H7 (cell line): ENCODE results near the gene RAP2B. TPM values are rescaled to one million over a fixed set of nuclear protein-coding genes. Genes with fewer than 3 reads are reported as not detected.
"Not testable (repeated sequence)": the region's sequence is repeated elsewhere in the genome, so short reads cannot be mapped to it uniquely, and the experiment has no call there.

Experiments used
- DNase-seq: peaks from one replicate; pipeline ENCODE4 v3.0.0; 2012
- H3K27me3 ChIP-seq: 2 replicates; pipeline ENCODE4 v1.6.0; 2011; ENCODE audit warnings: mild to moderate bottlenecking, low read length; ENCODE audit not compliant: control insufficient read depth, insufficient read depth
- H3K36me3 ChIP-seq: replicated peaks from 2 replicates; pipeline ENCODE4 v1.5.1; 2011; ENCODE audit warnings: low read length; ENCODE audit not compliant: control insufficient read depth, insufficient read depth
- H3K4me3 ChIP-seq: 2 replicates; pipeline ENCODE4 v1.5.1; 2011; ENCODE audit warnings: low read depth, mild to moderate bottlenecking, control low read depth, low read length, moderate library complexity; ENCODE audit not compliant: insufficient read depth
- total RNA-seq: library from RNA; depleted of rRNA; stranded (reverse); fragments of >200 nt; shearing (Covaris generic); gene quantifications from 2 replicates; pipeline ENCODE4 v1.2.3, GENCODE V29; 2014

The RAP2B gene
- total RNA-seq, 1 experiment from 2014 or later: 13.7 TPM

DNA sequence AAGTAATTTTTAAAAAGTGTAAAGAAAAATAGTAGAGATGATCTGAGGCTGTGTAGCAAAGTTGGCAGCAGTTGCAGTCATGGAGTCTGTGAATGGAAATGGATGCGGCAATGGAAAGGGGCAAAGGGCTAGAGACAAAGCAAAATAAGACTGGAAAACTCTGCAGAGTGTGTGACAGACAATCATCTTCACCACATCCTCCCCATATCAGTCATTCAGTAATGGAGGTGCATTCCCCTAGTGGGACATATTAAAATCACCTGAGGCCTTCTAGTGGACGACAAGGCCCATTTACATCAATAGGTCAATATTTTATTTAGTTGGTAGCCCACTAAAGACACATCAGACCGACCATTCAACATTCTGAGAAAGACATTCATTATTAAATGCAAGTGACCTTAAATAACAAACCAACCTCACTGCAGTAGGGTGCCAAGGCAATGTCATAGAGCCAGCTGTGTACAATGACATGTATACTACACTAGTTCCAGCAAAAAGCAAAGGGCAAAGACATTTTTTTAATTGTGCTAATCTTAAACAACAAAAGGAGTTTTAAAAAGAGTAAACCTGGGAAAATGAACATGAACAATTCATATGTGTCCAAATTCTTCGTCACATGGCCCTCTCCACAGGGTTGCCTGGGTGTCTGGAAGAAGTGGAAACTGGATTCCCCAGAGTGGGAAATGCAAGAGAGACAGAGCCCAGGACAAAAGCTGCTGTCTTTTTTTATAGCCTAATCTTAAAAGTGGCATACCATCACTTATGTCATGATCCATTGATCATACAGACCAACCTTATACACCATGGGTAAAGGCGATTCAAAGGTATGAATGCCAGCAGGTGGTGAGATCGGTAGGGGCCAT, 15.6 kb upstream of the RAP2B start:
- Histone ChIP-seq H3K4me3 (no peak overlapping the region), H3K27me3 (no peaks in the 10 kb centered on the region), H3K36me3 (no peaks in the 10 kb centered on the region)
- DNase-seq: no peak

DNA sequence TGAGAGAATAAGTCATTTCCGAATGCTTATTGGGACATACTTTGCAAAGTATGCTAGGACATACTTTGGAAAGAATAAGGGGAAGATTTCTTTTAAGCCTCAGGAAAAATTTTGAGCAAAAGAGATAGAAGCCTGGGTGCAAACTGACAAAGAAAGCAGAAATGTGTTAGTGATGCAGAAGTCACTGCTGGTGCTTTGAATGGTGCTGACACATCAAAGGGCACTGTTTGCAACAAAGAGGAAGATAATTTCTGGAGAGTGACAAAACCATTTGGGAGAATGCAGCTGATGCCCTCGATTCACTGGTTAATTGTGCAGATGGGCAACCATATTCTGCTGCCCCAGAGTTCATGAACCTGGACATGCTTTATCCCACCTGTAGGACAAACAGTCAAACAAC, 11.0 kb upstream of the RAP2B start:
- DNase-seq: no peak
- H3K4me3 ChIP-seq: no peak overlapping the region
- no peaks in the 10 kb centered on the region for H3K27me3 ChIP-seq
- no peaks in the 10 kb centered on the region for H3K36me3 ChIP-seq

DNA sequence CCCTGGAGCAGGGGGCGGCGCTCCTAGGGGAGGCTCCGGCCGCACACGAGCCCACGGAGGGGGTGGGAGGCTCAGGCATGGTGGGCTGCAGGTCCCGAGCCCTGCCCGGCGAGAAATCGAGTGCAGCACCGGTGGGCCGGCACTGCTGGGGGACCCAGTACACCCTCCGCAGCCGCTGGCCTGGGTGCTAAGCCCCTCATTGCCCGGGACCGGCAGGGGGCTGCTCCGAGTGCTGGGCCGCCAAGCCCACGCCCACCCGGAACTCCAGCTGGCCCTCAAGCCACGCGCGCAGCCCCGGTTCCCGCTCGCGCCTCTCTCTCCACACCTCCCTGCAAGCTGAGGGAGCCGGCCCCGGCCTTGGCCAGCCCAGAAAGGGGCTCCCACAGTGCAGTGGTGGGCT, 6.2 kb upstream of the RAP2B start:
- H3K36me3 ChIP-seq, H3K27me3 ChIP-seq, H3K4me3 ChIP-seq: not testable (repeated sequence)

DNA sequence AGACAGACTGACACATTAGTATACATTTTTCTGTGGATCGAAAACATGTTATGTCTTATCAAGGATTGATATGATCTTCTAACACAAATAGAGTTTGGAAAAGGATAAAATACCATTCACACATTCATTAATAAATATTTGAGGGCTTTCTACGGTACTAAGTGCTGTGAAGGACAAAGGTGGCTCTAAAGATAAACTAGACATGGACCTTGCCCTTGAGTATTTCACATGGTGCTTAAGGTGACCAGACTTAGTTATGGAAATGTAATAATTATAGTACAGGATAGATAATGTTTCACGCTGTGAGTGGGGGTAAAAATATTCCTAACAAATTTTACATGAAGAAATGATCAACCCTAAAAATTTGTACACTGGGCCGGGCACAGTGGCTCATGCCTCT, 3.8 kb upstream of the RAP2B start:
- Histone ChIP-seq H3K36me3 (no peaks in the 10 kb centered on the region), H3K4me3 (no peak overlapping the region), H3K27me3 (peaks cover 11% of the 10 kb centered on the region)
- no peak for DNase-seq

More for the DNA sequence above, 6.2 kb upstream of the RAP2B start:
- not testable (repeated sequence) for DNase-seq

DNA sequence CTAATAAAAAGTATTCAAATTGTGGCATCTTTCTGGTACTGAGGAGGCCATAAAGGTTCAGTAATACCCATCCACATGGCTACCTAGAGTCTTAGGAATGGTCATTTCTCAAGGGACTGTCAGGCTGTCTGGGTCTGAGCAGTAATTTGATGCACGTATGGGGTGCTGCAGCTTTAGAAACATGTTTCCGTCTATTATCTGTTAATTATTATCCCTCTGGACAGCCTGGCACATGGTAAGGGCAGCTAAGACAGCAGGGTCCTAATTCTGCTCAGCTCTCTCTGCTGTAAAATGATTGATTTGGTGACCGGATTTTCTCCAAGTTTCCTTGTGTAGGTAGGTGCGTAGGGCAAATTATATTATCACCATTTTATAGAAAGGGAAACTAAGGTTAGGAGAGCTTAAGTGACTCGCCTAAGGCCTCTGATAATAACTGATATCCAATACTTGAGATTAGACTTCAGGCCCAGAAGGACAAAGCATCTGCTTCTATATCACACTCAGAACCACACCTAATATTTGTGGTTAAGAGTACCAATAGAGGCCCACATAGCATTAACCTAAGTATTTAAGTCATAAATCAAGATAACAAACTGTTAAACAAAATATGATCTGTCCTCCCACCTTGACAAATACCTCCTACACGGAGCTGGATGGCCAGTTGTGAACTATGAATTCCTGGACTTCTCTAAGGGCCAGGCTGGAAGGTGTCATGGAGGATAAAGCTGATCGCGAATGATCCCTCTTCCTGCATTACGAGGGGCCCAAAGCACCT, 2.9 kb upstream of the RAP2B start:
- H3K4me3 ChIP-seq: no peak overlapping the region
- no peaks in the 10 kb centered on the region for H3K36me3 ChIP-seq
- no peak for DNase-seq
- peaks cover 11% of the 10 kb centered on the region for H3K27me3 ChIP-seq

DNA sequence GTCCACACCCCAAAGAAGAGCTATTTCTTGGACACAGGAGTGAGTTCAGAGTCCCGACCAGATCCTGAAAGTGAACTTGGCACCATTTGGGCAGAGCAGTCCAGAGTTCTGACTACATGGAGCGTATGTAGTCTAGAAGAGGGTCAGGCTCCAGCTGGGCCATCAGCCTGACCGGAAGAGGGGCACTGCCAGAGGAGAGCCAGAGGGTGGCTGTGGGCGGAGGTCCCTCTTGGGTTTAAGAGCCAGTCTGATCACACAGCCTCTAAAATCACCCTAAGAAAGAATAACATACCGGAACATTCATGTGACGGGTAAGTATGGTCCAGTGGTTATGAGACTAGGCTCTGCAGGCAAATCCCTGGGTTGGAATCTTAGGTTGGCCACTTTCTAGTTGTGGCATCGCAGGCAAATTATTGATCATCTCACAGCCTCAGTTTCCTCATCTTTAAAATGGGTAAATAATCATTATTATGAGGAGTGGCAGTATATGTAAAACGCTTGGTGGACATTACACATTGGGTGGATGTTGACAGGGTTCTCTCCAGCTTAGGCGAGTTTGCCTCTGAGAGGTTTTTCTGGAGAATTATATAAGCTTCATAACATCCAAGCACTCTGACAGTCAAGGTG, 2.1 kb upstream of the RAP2B start:
- DNase-seq: no peak
- H3K36me3 ChIP-seq: no peaks in the 10 kb centered on the region
- peaks cover 11% of the 10 kb centered on the region for H3K27me3 ChIP-seq
- peak overlapping the region; percentile 68 for H3K4me3 ChIP-seq

DNA sequence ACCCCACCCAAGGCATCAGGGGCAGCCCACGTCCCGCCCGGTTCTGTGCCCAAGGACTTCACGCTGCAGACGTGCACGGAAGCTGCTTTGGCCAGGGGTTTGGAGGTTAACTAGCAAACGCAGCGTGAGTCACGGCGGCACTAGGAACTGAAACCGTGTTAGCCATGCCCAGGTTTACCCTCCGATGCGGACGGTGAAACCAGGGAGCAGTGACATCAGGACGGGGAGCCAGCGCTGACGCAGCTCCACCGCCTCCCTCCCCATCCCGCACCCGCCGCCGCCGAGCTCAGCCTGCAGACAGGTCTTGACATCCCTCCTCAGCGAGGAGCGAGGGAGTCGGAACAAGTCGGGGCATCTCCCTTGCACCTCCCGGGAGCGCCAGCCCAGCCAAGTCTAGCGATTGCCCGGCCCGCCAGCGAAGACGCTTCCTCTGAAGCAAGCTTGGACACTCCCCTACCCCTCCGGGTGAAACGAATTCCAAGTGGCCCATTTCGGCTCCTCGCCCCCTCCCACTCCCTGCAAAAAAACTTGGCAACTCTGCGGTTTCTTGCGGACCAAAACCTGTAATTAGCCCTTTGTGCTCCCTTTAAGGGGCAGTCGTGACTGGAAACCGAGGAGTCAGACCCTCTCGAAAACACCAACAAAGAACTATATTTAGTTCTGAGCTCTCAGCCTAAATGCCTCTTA, 1.4 kb upstream of the RAP2B start:
- peak; percentile 82 for DNase-seq

DNA sequence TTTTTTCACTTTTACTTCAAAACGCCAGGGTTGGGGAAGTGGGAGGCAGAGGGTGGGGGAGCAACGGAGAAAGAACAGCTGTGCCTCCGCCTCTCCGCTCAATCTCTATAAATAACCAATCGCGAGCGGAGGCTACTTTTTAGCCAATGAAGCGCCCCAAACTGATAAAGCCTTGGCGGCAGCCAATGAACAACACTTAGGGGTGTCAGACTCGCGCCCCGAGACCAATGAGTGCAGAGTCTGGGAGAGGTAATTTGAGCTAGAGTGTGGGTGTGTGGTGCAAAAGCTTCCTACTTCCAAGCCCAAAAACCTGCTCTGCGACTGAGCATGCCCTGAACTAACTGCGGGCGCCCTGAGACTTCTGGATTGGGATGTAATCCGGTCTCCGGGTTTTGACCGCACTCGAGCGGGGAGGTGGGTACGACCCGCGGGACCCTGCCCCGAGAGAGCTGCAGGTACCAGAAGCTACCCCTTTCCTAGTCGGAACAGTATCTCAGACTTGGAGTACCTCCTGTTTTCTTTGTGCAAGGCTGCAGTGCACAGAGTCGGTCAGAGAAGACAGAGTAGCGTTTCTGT, 800 bp upstream of the RAP2B start:
- peak; percentile 90 for DNase-seq
- H3K36me3 ChIP-seq: no peaks in the 10 kb centered on the region
- H3K4me3 ChIP-seq: peak overlapping the region; percentile 85
- peaks cover 11% of the 10 kb centered on the region for H3K27me3 ChIP-seq

More for the DNA sequence above, 1.4 kb upstream of the RAP2B start:
- Histone ChIP-seq H3K4me3 (peak overlapping the region; percentile 68), H3K36me3 (no peaks in the 10 kb centered on the region), H3K27me3 (peaks cover 11% of the 10 kb centered on the region)

DNA sequence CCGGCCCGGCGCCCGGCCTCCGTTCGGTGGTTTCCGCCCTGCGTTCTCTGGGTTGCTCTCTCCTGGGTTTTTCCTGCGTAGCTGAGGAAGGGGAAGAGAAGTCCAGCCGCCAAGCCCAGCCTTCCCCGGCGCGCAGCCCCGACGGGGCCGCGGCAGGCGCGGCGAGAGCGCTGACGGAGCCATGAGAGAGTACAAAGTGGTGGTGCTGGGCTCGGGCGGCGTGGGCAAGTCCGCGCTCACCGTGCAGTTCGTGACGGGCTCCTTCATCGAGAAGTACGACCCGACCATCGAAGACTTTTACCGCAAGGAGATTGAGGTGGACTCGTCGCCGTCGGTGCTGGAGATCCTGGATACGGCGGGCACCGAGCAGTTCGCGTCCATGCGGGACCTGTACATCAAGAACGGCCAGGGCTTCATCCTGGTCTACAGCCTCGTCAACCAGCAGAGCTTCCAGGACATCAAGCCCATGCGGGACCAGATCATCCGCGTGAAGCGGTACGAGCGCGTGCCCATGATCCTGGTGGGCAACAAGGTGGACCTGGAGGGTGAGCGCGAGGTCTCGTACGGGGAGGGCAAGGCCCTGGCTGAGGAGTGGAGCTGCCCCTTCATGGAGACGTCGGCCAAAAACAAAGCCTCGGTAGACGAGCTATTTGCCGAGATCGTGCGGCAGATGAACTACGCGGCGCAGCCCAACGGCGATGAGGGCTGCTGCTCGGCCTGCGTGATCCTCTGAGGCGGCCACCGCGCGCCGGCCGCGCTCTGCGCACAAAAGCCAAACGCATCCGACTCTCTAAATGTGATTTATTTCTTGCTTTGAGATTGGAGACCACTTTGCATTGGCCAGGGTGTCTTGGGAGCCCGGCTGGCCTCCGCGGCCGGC, 727 bp downstream of the RAP2B start:
- DNase-seq: peak; percentile 57
- Histone ChIP-seq H3K4me3 (peak overlapping the region; percentile 85), H3K36me3 (no peaks in the 10 kb centered on the region), H3K27me3 (peaks cover 11% of the 10 kb centered on the region)

DNA sequence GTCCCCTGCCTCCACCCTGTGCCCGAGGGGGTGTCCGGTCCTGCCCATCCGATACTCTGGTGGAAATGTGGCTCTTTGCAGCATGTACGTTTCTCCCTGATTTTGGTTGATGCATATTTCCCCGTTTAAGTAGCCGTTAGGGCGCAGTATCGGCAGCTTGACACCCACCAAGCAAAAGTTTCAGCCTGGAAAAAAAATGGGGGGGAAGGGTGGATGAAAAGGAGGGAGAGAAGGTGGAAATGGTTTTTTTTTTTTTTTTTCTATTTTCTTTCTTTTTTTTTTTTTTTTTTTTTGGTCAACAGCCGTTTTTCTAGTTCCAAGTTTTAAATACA, 1.3 kb downstream of the RAP2B start:
- DNase-seq: no peak
- peaks cover 11% of the 10 kb centered on the region for H3K27me3 ChIP-seq
- peak overlapping the region; percentile 85 for H3K4me3 ChIP-seq
- no peaks in the 10 kb centered on the region for H3K36me3 ChIP-seq

DNA sequence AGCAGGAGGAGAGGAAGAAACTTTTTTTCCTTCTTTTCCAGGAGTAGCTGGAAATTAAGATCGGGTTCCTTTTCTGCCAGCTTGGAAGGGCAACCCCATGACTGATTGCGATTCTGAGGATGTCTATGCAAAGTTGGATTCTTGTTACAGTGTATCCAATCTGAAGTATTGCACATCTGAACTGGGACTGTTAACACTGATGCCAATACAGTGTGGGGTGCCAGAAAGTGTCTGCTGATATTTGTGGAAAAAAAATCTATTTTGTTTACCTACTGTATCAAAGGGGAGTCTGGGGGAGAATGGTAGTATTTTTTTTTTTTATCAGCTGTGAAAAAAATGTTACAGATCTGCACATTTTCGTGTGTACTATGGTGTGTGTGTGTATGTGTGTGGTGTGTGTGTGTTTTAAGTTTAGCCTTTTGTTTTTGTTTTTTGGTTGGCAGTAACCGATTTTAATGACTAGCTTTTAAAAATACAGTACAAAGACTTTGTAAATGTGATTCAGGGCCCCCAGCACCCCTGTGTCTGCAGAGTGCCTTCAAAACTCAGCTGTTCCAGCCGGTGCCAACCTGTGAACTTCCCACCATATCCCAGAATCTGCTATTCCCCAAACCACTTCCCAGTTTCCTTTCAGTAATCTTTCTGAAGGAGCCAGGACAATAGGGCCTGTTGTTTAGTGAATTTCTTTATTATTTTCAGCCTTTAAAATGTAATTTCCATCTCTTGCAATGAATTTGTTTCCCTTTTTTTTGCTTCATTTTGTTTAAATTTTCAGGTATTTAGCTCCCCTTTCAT, 1.9 kb downstream of the RAP2B start:
- Histone ChIP-seq H3K27me3 (peaks cover 11% of the 10 kb centered on the region), H3K36me3 (no peaks in the 10 kb centered on the region), H3K4me3 (peak overlapping the region; percentile 85)
- DNase-seq: no peak

DNA sequence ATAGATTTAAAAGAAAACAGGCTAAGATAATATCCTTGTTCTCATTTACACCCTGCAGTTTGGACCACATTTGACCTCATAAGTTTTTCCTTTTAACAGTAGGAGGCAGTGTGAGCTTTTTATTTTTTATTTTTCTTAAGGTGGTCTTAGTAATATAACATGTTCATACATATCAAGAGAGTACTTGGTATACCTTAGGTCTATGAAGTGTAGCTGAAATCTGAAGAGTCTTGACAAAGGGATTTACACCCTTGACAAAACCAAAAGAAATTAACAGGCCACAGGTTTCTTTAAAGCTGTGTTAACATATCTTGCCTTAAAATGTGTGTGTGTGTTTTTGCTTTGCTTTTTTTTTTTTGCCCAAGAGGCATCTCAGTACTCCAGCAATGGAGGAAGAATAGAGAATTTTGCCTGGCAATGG, 3.2 kb downstream of the RAP2B start:
- H3K27me3 ChIP-seq: peaks cover 5% of the 10 kb centered on the region
- no peak overlapping the region for H3K4me3 ChIP-seq
- no peaks in the 10 kb centered on the region for H3K36me3 ChIP-seq
- DNase-seq: no peak

DNA sequence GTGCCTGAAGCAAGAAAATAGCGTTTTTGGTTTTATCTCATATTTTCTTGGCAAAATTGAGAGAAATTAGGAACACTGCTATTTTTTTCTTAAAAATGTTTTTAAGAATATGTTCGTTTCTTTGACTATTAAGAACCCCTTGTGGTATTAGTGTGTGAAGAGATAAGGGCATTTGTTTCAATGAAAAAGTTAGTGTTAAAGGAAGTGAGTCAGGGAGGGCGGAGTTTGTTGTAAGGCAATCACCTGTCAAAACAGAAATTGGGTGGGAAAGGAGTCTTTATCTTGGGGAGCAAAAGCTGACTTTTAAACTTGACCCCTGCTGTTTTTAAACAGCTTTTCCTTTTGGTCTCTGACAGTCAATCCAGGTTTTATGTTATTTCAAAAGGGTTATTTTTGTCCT, 4.2 kb downstream of the RAP2B start:
- Histone ChIP-seq H3K27me3 (peaks cover 5% of the 10 kb centered on the region), H3K4me3 (no peak overlapping the region), H3K36me3 (no peaks in the 10 kb centered on the region)
- no peak for DNase-seq
